Neural cell (in vitro differentiated cells): ENCODE results near the gene TNFSF11. TPM values are rescaled to one million over a fixed set of nuclear protein-coding genes. Genes with fewer than 3 reads are reported as not detected.

Experiments
- H2AFZ ChIP-seq: fragments of 200-600, 300-800 bp; sonication (generic), shearing (Covaris generic); 2 replicates; pipeline ENCODE4 v1.6.0; 2014; ENCODE audit warnings: low read depth, mild to moderate bottlenecking, antibody characterized with exemption, low read length, moderate library complexity
- H3F3A ChIP-seq: fragments of 200-600 bp; shearing (Covaris generic); 2 replicates; pipeline ENCODE4 v1.6.1; 2016; ENCODE audit warnings: mild to moderate bottlenecking, moderate library complexity, mixed read lengths, antibody characterized with exemption, low read length; ENCODE audit not compliant: insufficient read depth, poor library complexity, severe bottlenecking
- H3K27ac ChIP-seq: fragments of 200-600, 300-800 bp; sonication (generic), shearing (Covaris generic); 2 replicates; pipeline ENCODE4 v1.5.1; 2014; ENCODE audit warnings: mild to moderate bottlenecking, low read length, moderate library complexity
- H3K27me3 ChIP-seq: fragments of 300-800, 200-600 bp; sonication (generic), shearing (Covaris generic); 2 replicates; pipeline ENCODE4 v1.6.0; 2014; ENCODE audit warnings: mild to moderate bottlenecking, low read depth, low read length, moderate library complexity; ENCODE audit not compliant: insufficient read depth
- H3K36me3 ChIP-seq: fragments of 300-800, 200-600 bp; sonication (generic), shearing (Covaris generic); 2 replicates; pipeline ENCODE4 v1.5.1; 2014; ENCODE audit warnings: mild to moderate bottlenecking, antibody characterized with exemption, low read length, moderate library complexity; ENCODE audit not compliant: insufficient read depth
- H3K4me2 ChIP-seq: fragments of 300-800, 200-600 bp; sonication (generic), shearing (Covaris generic); 2 replicates; pipeline ENCODE4 v1.6.0; 2014; ENCODE audit warnings: mild to moderate bottlenecking, low read length
- H3K4me3 ChIP-seq: fragments of 300-800, 200-600 bp; sonication (generic), shearing (Covaris generic); 2 replicates; pipeline ENCODE4 v1.5.1; 2014; ENCODE audit warnings: mild to moderate bottlenecking, low read length, moderate library complexity
- H3K79me2 ChIP-seq: fragments of 200-600 bp; shearing (Covaris generic); replicated peaks from 2 replicates; pipeline ENCODE4 v1.6.0; 2014; ENCODE audit warnings: mild to moderate bottlenecking, low read length, moderate library complexity; ENCODE audit not compliant: insufficient read depth
- H3K9ac ChIP-seq: fragments of 300-800, 200-600 bp; sonication (generic), shearing (Covaris generic); 2 replicates; pipeline ENCODE4 v1.6.1; 2016; ENCODE audit warnings: mild to moderate bottlenecking, low read length, mixed read lengths
- H3K9me2 ChIP-seq: fragments of 200-600 bp; shearing (Covaris generic); 2 replicates; pipeline ENCODE4 v1.6.1; 2016; ENCODE audit warnings: mild to moderate bottlenecking, low read length, mixed read lengths; ENCODE audit not compliant: insufficient read depth
- H3K9me3 ChIP-seq: fragments of 200-600, 300-800 bp; sonication (generic), shearing (Covaris generic); 2 replicates; pipeline ENCODE4 v1.6.1; 2016; ENCODE audit warnings: mild to moderate bottlenecking, mixed run types, low read length, moderate library complexity, mixed read lengths
- H4K20me1 ChIP-seq: fragments of 200-600 bp; shearing (Covaris generic); 2 replicates; pipeline ENCODE4 v1.6.1; 2016; ENCODE audit warnings: mild to moderate bottlenecking, mixed run types; ENCODE audit not compliant: insufficient read depth
- EP300 ChIP-seq: fragments of 450-650 bp; conservative IDR thresholded peaks from 2 replicates; pipeline ENCODE4 v1.6.1; 2014; ENCODE audit warnings: antibody characterized with exemption, mild to moderate bottlenecking, moderate library complexity; ENCODE audit not compliant: poor library complexity, severe bottlenecking
- EZH2 ChIP-seq: fragments of 200-600, 300-800 bp; shearing (Covaris generic), sonication (generic); IDR thresholded peaks from 2 replicates; pipeline ENCODE4 v1.6.1; 2014; ENCODE audit warnings: antibody characterized with exemption, low read length, borderline replicate concordance, mild to moderate bottlenecking; ENCODE audit not compliant: insufficient read depth, poor library complexity, severe bottlenecking
- MXI1 ChIP-seq: fragments of 450-650 bp; conservative IDR thresholded peaks from 2 replicates; pipeline ENCODE4 v1.6.1; 2014; ENCODE audit warnings: antibody characterized with exemption, mild to moderate bottlenecking; ENCODE audit not compliant: poor library complexity, severe bottlenecking
- POLR2AphosphoS5 ChIP-seq: IDR thresholded peaks from 2 replicates; pipeline ENCODE4 v1.6.1; 2012
- RAD21 ChIP-seq: fragments of 450-650 bp; conservative IDR thresholded peaks from 2 replicates; pipeline ENCODE4 v1.6.1; 2014; ENCODE audit warnings: antibody characterized with exemption, mild to moderate bottlenecking, moderate library complexity
- SMC3 ChIP-seq: fragments of 450-650 bp; conservative IDR thresholded peaks from 2 replicates; pipeline ENCODE4 v1.6.1; 2014; ENCODE audit warnings: antibody characterized with exemption, mild to moderate bottlenecking, moderate library complexity; ENCODE audit not compliant: poor library complexity
- TAF1 ChIP-seq: IDR thresholded peaks from 2 replicates; pipeline ENCODE4 v1.6.1; 2012; ENCODE audit warnings: low read depth
- polyA plus RNA-seq: library from polyadenylated mRNA; depleted of rRNA; stranded (reverse); fragments of >200 nt; gene quantifications from 2 replicates; pipeline ENCODE4 v1.2.3, GENCODE V29; 2014
- TF ChIP-seq, protein P1 (sequence below): fragments of 450-650 bp; IDR thresholded peaks from 2 replicates; pipeline ENCODE4 v1.5.1; 2014; ENCODE audit warnings: antibody characterized with exemption, mild to moderate bottlenecking, moderate library complexity; ENCODE audit not compliant: poor library complexity, severe bottlenecking
- TF ChIP-seq, protein P2 (sequence below): IDR thresholded peaks from 2 replicates; pipeline ENCODE4 v1.6.1; 2012; ENCODE audit warnings: borderline replicate concordance

Gene TNFSF11
- polyA plus RNA-seq, 1 donor from 2014 or later = not detected

GRCh38 chr13:42602906-42603305 is 29.0 kb downstream of the TNFSF11 start:
- H4K20me1 ChIP-seq = no peaks in the 10 kb centered on the region
- no peak overlapping the region for H3K4me3 ChIP-seq
- H2AFZ ChIP-seq = no peak overlapping the region
- no peaks in the 10 kb centered on the region for H3K9me3 ChIP-seq
- no peaks in the 10 kb centered on the region for H3K9me2 ChIP-seq
- no peaks in the 10 kb centered on the region for H3K79me2 ChIP-seq
- no peak overlapping the region for H3K4me2 ChIP-seq
- H3F3A ChIP-seq = no peaks in the 10 kb centered on the region
- TF ChIP-seq, protein P1, sequence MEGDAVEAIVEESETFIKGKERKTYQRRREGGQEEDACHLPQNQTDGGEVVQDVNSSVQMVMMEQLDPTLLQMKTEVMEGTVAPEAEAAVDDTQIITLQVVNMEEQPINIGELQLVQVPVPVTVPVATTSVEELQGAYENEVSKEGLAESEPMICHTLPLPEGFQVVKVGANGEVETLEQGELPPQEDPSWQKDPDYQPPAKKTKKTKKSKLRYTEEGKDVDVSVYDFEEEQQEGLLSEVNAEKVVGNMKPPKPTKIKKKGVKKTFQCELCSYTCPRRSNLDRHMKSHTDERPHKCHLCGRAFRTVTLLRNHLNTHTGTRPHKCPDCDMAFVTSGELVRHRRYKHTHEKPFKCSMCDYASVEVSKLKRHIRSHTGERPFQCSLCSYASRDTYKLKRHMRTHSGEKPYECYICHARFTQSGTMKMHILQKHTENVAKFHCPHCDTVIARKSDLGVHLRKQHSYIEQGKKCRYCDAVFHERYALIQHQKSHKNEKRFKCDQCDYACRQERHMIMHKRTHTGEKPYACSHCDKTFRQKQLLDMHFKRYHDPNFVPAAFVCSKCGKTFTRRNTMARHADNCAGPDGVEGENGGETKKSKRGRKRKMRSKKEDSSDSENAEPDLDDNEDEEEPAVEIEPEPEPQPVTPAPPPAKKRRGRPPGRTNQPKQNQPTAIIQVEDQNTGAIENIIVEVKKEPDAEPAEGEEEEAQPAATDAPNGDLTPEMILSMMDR = no peak
- no peak for TF ChIP-seq EP300
- TF ChIP-seq TAF1 = no peak
- TF ChIP-seq RAD21 = no peak
- no peak for TF ChIP-seq SMC3
- TF ChIP-seq MXI1 = no peak
- no peak for TF ChIP-seq POLR2AphosphoS5
- TF ChIP-seq EZH2 = no peak
- TF ChIP-seq, protein P2, sequence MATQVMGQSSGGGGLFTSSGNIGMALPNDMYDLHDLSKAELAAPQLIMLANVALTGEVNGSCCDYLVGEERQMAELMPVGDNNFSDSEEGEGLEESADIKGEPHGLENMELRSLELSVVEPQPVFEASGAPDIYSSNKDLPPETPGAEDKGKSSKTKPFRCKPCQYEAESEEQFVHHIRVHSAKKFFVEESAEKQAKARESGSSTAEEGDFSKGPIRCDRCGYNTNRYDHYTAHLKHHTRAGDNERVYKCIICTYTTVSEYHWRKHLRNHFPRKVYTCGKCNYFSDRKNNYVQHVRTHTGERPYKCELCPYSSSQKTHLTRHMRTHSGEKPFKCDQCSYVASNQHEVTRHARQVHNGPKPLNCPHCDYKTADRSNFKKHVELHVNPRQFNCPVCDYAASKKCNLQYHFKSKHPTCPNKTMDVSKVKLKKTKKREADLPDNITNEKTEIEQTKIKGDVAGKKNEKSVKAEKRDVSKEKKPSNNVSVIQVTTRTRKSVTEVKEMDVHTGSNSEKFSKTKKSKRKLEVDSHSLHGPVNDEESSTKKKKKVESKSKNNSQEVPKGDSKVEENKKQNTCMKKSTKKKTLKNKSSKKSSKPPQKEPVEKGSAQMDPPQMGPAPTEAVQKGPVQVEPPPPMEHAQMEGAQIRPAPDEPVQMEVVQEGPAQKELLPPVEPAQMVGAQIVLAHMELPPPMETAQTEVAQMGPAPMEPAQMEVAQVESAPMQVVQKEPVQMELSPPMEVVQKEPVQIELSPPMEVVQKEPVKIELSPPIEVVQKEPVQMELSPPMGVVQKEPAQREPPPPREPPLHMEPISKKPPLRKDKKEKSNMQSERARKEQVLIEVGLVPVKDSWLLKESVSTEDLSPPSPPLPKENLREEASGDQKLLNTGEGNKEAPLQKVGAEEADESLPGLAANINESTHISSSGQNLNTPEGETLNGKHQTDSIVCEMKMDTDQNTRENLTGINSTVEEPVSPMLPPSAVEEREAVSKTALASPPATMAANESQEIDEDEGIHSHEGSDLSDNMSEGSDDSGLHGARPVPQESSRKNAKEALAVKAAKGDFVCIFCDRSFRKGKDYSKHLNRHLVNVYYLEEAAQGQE = no peak
- H3K9ac ChIP-seq = no peak overlapping the region
- no peak overlapping the region for H3K27ac ChIP-seq
- peaks cover 6% of the 10 kb centered on the region for H3K27me3 ChIP-seq
- H3K36me3 ChIP-seq = no peaks in the 10 kb centered on the region

DNA sequence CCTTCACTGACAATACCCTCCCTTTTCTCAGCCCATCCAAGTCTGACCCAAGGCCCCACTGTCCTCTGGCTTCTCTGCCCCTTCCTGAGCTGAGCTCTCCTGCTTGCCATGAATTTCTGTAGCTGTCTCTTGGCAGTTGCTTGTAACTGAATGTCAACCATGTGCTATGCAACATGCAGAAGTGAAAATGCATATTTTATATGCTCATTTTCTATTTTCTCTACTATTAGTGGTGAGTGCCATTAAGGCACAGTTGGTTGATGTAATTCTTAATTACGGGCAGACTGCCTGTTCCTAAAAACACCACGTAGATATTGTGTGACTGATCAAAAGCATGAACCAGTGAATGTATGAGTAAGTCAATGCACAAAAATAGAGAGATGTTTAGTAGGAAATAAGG is 29.6 kb downstream of the TNFSF11 start:
- H3K36me3 ChIP-seq = no peaks in the 10 kb centered on the region
- no peak overlapping the region for H2AFZ ChIP-seq
- H3K79me2 ChIP-seq = no peaks in the 10 kb centered on the region
- H3K9me2 ChIP-seq = no peaks in the 10 kb centered on the region
- H3K27ac ChIP-seq = no peak overlapping the region
- no peak overlapping the region for H3K9ac ChIP-seq
- no peaks in the 10 kb centered on the region for H3K9me3 ChIP-seq
- no peaks in the 10 kb centered on the region for H3F3A ChIP-seq
- no peak overlapping the region for H3K4me2 ChIP-seq
- no peak overlapping the region for H3K4me3 ChIP-seq
- TF ChIP-seq EP300 = no peak
- TF ChIP-seq, protein P1 = no peak
- H3K27me3 ChIP-seq = peaks cover 6% of the 10 kb centered on the region
- H4K20me1 ChIP-seq = no peaks in the 10 kb centered on the region
